Stomach smooth muscle (tissue), 2 donors: Measurements from ENCODE around the gene ACSS3.

Experiments
- H3K27ac ChIP-seq: one replicate; pipeline ENCODE4 v1.7.0; 2013; ENCODE audit warnings: mild to moderate bottlenecking, low read length, inconsistent platforms
- H3K27me3 ChIP-seq, 2 donors: one replicate each; pipeline ENCODE4 v1.7.0; 2013; ENCODE audit warnings: low read length in 2 of 2; ENCODE audit not compliant: insufficient read depth in 2 of 2, control insufficient read depth in 1 of 2
- H3K36me3 ChIP-seq, 2 donors: one replicate each; pipeline ENCODE4 v1.7.0; 2013; ENCODE audit warnings: low read length in 2 of 2; ENCODE audit not compliant: control insufficient read depth in 2 of 2, insufficient read depth in 2 of 2
- H3K4me1 ChIP-seq: one replicate; pipeline ENCODE4 v1.7.0; 2013; ENCODE audit warnings: low read length; ENCODE audit not compliant: control insufficient read depth, insufficient read depth
- H3K4me3 ChIP-seq, 2 donors: one replicate each; pipeline ENCODE4 v1.7.0; 2013; ENCODE audit warnings: low read length in 2 of 2
- H3K9ac ChIP-seq, 2 donors: one replicate each; pipeline ENCODE4 v1.7.0; 2013; ENCODE audit warnings: low read length in 2 of 2, mild to moderate bottlenecking in 1 of 2
- H3K9me3 ChIP-seq, 2 donors: one replicate each; pipeline ENCODE4 v1.7.0; 2013; ENCODE audit warnings: low read length in 2 of 2; ENCODE audit not compliant: control insufficient read depth in 2 of 2
- donor health status: healthy.
- donor health status: Pancreatic carcinoma.

The ACSS3 gene

DNA sequence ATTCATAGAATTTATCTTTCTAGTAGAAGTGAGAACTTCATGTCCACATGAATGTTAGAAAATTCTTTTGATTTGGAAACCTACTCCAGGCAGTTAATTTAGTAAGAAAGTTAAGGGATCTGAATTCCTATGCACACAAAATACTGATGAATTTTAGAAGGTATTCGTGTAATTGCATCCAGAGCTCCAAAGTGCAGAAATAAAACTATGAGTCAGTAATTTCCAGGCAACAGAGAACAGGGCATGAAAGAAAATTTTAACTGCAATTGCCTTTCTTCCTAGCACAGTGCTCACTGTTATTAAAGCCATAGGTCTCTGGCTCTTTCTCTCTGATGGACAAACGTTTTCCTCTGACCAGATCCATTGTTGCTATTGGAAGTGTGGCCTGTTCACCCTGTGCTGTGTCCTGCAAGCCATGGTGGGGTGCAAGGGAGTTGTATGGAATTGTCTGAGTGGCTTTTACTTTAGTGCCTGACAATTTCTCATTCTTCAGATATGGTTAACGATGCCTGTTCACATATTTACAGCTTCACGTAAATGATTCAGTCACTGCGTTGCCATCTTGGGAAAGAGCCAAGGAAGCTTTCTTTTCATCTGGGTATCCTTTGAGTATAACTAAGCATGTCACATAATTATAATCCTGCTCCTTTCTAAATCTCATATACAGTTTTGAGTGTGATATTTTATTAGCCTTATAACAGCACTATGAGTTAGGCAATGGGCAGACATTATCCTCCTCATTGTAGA is 145.1 kb downstream of the ACSS3 start:
- H3K36me3 ChIP-seq: no peaks in the 10 kb centered on the region
- H3K4me3 ChIP-seq: no peak overlapping the region
- H3K27ac ChIP-seq: no peak overlapping the region
- H3K4me1 ChIP-seq: no peaks in the 10 kb centered on the region
- H3K9ac ChIP-seq: no peak overlapping the region
- H3K27me3 ChIP-seq: no peaks in the 10 kb centered on the region
- no peaks in the 10 kb centered on the region for H3K9me3 ChIP-seq

DNA sequence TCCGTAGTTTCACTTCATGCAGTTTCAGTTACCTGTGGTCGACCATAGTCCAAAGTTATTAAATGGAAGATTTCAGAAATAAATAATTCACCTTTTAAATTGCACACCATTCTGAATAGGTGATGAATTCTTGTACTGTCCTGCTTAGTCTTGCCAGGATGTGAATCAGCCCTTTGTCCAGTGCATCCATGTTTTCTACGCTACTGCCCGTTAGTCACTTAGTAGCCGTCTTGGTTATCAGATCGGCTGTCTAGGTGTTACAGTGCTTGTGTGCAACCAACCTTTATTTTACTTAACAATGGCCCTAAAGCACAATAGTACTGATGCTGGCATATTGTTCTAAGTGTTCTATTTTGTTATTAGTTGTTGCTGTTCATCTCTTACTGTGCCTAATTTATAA is 146.7 kb downstream of the ACSS3 start:
- H3K4me1 ChIP-seq: no peaks in the 10 kb centered on the region
- no peak overlapping the region for H3K4me3 ChIP-seq
- no peak overlapping the region for H3K9ac ChIP-seq
- H3K27me3 ChIP-seq: no peaks in the 10 kb centered on the region
- no peaks in the 10 kb centered on the region for H3K36me3 ChIP-seq
- no peaks in the 10 kb centered on the region for H3K9me3 ChIP-seq
- H3K27ac ChIP-seq: no peak overlapping the region

DNA sequence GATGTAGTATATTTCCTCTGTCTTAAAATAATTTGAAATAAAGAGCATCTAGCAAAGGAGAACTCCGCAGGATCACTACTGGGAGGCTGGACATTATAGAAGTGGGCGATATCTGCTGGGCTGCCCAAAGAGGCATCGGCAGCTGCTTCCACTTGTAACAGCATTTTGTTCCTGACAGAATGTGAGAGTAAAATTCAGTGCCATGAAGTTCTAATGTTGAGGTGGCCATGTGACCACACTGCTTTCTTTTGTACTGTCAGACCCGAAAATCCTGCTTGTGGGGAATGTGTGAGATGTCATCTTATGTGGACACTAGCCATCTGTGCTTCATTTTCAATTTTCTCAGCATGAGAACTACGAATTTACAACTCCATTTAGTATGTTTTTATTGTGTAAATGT is 151.9 kb downstream of the ACSS3 start:
- H3K27me3 ChIP-seq: no peaks in the 10 kb centered on the region

DNA sequence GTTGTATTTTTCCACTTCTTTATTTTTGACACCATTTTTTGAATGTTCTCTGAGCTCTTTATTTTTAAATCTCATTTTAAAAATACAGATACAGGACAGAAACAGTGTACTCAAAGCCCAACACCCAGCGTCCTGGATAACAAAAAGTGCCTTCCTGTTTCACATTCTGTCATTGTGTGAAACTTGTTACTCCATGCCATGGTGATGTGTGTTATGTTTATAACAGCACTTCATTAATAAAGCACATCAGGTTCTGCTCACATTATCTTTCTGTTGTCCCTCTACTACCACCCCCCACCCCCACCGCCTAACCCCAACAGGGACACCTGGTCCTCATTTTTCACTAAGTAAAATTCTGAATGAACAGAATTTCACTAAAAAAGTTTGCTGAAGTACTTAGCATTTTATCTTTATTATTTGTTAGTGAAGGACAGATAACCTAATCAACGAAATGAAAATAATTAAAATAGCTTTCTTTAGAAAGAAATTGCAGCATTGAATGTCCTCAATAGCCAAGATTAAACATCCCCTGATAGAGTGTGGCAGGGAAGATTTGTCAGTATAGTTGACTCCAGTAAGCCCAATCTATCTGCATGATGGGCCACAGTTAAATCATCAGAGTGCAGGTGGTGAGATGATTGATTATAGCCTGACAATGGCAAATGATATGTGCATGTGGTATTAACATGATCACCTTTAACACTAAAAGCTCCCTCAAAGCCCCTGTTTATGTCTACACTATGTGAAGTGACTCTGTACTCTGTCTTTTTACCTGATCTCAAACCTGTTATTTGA is 153.9 kb downstream of the ACSS3 start:
- H3K9me3 ChIP-seq: no peaks in the 10 kb centered on the region
- no peaks in the 10 kb centered on the region for H3K4me1 ChIP-seq
- H3K27me3 ChIP-seq: no peaks in the 10 kb centered on the region
- H3K4me3 ChIP-seq: no peak overlapping the region
- H3K27ac ChIP-seq: no peak overlapping the region
- no peak overlapping the region for H3K9ac ChIP-seq
- no peaks in the 10 kb centered on the region for H3K36me3 ChIP-seq

More for the DNA sequence above, 151.9 kb downstream of the ACSS3 start:
- Histone ChIP-seq H3K36me3 (no peaks in the 10 kb centered on the region), H3K4me1 (no peaks in the 10 kb centered on the region), H3K27ac (no peak overlapping the region), H3K4me3 (no peak overlapping the region), H3K9me3 (no peaks in the 10 kb centered on the region), H3K9ac (no peak overlapping the region)

- H3K27me3 ChIP-seq: no peaks in the 10 kb centered on the region
- H3K36me3 ChIP-seq: no peaks in the 10 kb centered on the region
- no peak overlapping the region for H3K4me3 ChIP-seq
- no peaks in the 10 kb centered on the region for H3K4me1 ChIP-seq
- no peak overlapping the region for H3K9ac ChIP-seq
- H3K27ac ChIP-seq: no peak overlapping the region
- H3K9me3 ChIP-seq: no peaks in the 10 kb centered on the region
Observed at GRCh38 chr12:81245458-81245857, 167.6 kb downstream of the ACSS3 start.

- Histone ChIP-seq H3K9ac (no peak overlapping the region), H3K36me3 (no peaks in the 10 kb centered on the region), H3K27ac (no peak overlapping the region), H3K9me3 (no peaks in the 10 kb centered on the region), H3K4me3 (no peak overlapping the region), H3K4me1 (no peaks in the 10 kb centered on the region), H3K27me3 (no peaks in the 10 kb centered on the region)
Observed at GRCh38 chr12:81245907-81246570, 168.2 kb downstream of the ACSS3 start.

DNA sequence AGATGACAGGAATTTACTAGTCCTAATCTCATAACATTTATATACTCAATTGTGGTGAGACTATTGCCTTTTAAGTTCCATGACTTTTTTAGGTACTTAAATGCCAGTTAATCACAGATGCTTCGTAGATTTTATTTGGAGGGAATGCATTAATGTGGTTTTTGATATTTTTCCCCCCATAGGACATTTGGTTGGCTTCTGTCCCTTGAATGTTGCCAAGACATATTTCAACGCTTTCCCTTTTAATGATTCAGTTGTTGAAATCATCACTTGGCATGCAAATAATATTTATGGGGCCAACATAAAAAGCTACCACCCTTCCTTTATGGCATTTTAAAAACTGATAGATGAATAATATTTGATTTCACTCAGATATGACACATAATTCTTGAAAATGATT is 172.1 kb downstream of the ACSS3 start:
- Histone ChIP-seq H3K9ac (no peak overlapping the region), H3K4me1 (no peaks in the 10 kb centered on the region), H3K27ac (no peak overlapping the region), H3K27me3 (no peaks in the 10 kb centered on the region), H3K36me3 (no peaks in the 10 kb centered on the region), H3K4me3 (no peak overlapping the region), H3K9me3 (no peaks in the 10 kb centered on the region)

DNA sequence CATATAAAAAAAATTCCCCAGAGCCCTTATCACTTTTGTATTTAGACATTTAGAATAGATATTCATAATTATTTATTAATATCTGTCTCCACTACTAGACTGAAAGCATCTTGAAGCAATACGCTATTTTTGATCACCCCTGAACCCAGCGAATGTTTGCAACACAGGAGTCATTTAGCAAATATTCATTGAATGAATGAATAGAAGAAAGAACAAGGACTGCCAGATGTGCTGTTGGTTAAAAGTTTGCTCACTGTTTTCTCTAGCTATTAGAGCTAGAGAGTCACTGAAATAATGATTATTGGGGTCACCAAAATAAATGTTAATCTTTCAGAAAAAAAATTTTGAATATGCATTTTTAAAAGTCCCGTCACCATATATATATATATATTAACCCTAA is 174.3 kb downstream of the ACSS3 start:
- Histone ChIP-seq H3K27me3 (no peaks in the 10 kb centered on the region), H3K36me3 (no peaks in the 10 kb centered on the region), H3K9me3 (no peaks in the 10 kb centered on the region), H3K9ac (no peak overlapping the region), H3K4me1 (no peaks in the 10 kb centered on the region), H3K27ac (no peak overlapping the region), H3K4me3 (no peak overlapping the region)

DNA sequence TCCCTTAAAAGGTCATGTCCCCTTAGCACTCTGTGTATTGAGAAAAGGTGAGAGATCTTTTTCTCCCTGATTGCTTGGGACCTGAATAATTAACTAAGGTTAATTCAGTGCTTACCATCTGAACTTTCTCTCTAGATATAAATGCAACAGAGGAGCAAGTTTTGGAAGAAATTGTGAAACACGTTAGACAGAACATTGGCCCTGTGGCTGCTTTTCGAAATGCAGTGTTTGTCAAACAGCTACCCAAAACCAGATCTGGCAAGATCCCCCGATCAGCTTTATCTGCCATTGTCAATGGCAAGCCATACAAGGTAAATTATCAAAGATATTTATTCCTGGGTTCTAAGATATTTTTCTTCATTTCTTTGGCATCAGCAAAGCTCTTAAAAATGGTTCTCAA is 175.5 kb downstream of the ACSS3 start:
- Histone ChIP-seq H3K36me3 (no peaks in the 10 kb centered on the region), H3K9me3 (no peaks in the 10 kb centered on the region)

GRCh38 chr12:81255456-81255855 is 177.6 kb downstream of the ACSS3 start:
- Histone ChIP-seq H3K27ac (no peak overlapping the region), H3K9ac (no peak overlapping the region), H3K4me3 (no peak overlapping the region), H3K9me3 (no peaks in the 10 kb centered on the region), H3K27me3 (no peaks in the 10 kb centered on the region), H3K36me3 (no peaks in the 10 kb centered on the region), H3K4me1 (no peaks in the 10 kb centered on the region)

More for the DNA sequence above, 175.5 kb downstream of the ACSS3 start:
- H3K9ac ChIP-seq: no peak overlapping the region
- H3K4me1 ChIP-seq: no peaks in the 10 kb centered on the region
- no peaks in the 10 kb centered on the region for H3K27me3 ChIP-seq
- H3K4me3 ChIP-seq: no peak overlapping the region
- no peak overlapping the region for H3K27ac ChIP-seq
